GM18517 (cell line): ENCODE measurements around the gene ABLIM2.

Experiments
- ATAC-seq: cut with Tn5 transposase; IDR thresholded peaks from one replicate; pipeline ENCODE4 v1.9.1; 2021; ENCODE audit warnings: mild to moderate bottlenecking, moderate library complexity; ENCODE audit not compliant: unreplicated experiment

Gene ABLIM2

GRCh38 chr4:8052160-8052691 lies 106.4 kb downstream of the ABLIM2 start:
- ATAC-seq, result no peak

GRCh38 chr4:8051644-8052043 lies 107.0 kb downstream of the ABLIM2 start:
- ATAC-seq, result no peak

- ATAC-seq, result no peak
Measured at GRCh38 chr4:8050555-8051206, 107.9 kb downstream of the ABLIM2 start.

- ATAC-seq, result no peak
Measured at GRCh38 chr4:8050180-8050554, 108.4 kb downstream of the ABLIM2 start.

GRCh38 chr4:8048856-8049676 lies 109.5 kb downstream of the ABLIM2 start:
- ATAC-seq, result no peak

- ATAC-seq, result no peak
Measured at GRCh38 chr4:8047837-8048678, 110.6 kb downstream of the ABLIM2 start.

- ATAC-seq, result no peak
Measured at GRCh38 chr4:8046925-8047541, 111.6 kb downstream of the ABLIM2 start.

GRCh38 chr4:8045909-8046308 lies 112.7 kb downstream of the ABLIM2 start:
- ATAC-seq, result no peak

- no peak for ATAC-seq
Measured at GRCh38 chr4:8044699-8045098, 113.9 kb downstream of the ABLIM2 start.

- ATAC-seq, result no peak
Measured at GRCh38 chr4:8044244-8044643, 114.4 kb downstream of the ABLIM2 start.

GRCh38 chr4:8043596-8043995 lies 115.0 kb downstream of the ABLIM2 start:
- ATAC-seq, result no peak

- ATAC-seq, result no peak
Measured at GRCh38 chr4:8041868-8042267, 116.7 kb downstream of the ABLIM2 start.

- ATAC-seq, result no peak
Measured at GRCh38 chr4:8041172-8041571, 117.4 kb downstream of the ABLIM2 start.

GRCh38 chr4:8040607-8041006 lies 118.0 kb downstream of the ABLIM2 start:
- no peak for ATAC-seq

GRCh38 chr4:8039853-8040252 lies 118.8 kb downstream of the ABLIM2 start:
- no peak for ATAC-seq

GRCh38 chr4:8039290-8039689 lies 119.3 kb downstream of the ABLIM2 start:
- no peak for ATAC-seq

GRCh38 chr4:8038719-8039251 lies 119.8 kb downstream of the ABLIM2 start:
- ATAC-seq, result no peak

GRCh38 chr4:8038083-8038482 lies 120.5 kb downstream of the ABLIM2 start:
- ATAC-seq, result no peak

GRCh38 chr4:8037150-8037769 lies 121.4 kb downstream of the ABLIM2 start:
- no peak for ATAC-seq

- no peak for ATAC-seq
Measured at GRCh38 chr4:8035371-8035780, 123.2 kb downstream of the ABLIM2 start.
